GM21423 (cell line): ENCODE data around the gene VPS35L.

Experiments
- ATAC-seq: cut with Tn5 transposase; IDR thresholded peaks from one replicate; pipeline ENCODE4 v1.9.1; 2021; ENCODE audit warnings: mild to moderate bottlenecking, moderate library complexity; ENCODE audit not compliant: unreplicated experiment

Gene VPS35L

GRCh38 chr16:19555186-19555937, at the start of gene VPS35L:
Gene VPS35L, plus strand, starts transcription at chr16:19555703. Its CDS starts 27 bp downstream, at chr16:19555730.
- ATAC-seq: peak; percentile 95

- no peak for ATAC-seq
Measured at GRCh38 chr16:19506965-19507364, 48.5 kb upstream of the VPS35L start.

GRCh38 chr16:19507867-19508266, 47.6 kb upstream of the VPS35L start:
- no peak for ATAC-seq

GRCh38 chr16:19512297-19512696, 43.2 kb upstream of the VPS35L start:
- no peak for ATAC-seq

GRCh38 chr16:19513377-19514053, 42.0 kb upstream of the VPS35L start:
- ATAC-seq: no peak

- no peak for ATAC-seq
Measured at GRCh38 chr16:19515757-19516156, 39.7 kb upstream of the VPS35L start.

GRCh38 chr16:19517424-19518089, 37.9 kb upstream of the VPS35L start:
- no peak for ATAC-seq

- no peak for ATAC-seq
Measured at GRCh38 chr16:19518388-19518787, 37.1 kb upstream of the VPS35L start.

- no peak for ATAC-seq
Measured at GRCh38 chr16:19520861-19521331, 34.6 kb upstream of the VPS35L start.

GRCh38 chr16:19521471-19522396, 33.8 kb upstream of the VPS35L start, which contains the start of gene GDE1:
Gene GDE1, minus strand, starts transcription at chr16:19522098. Its CDS starts 134 bp downstream, at chr16:19521964.
- peak; percentile 78 for ATAC-seq

- ATAC-seq: no peak
Measured at GRCh38 chr16:19522397-19522732, 33.1 kb upstream of the VPS35L start.

- no peak for ATAC-seq
Measured at GRCh38 chr16:19522760-19523159, 32.7 kb upstream of the VPS35L start.

- no peak for ATAC-seq
Measured at GRCh38 chr16:19523184-19523558, 32.3 kb upstream of the VPS35L start.

- ATAC-seq: peak; percentile 79
Measured at GRCh38 chr16:19523559-19524355, 31.7 kb upstream of the VPS35L start, which contains the start of gene CCP110. Gene CCP110, plus strand, starts transcription at chr16:19523942. Its CDS starts 3,940 bp downstream, at chr16:19527882.

GRCh38 chr16:19524356-19524615, 31.2 kb upstream of the VPS35L start:
- no peak for ATAC-seq

- ATAC-seq: no peak
Measured at GRCh38 chr16:19524616-19525384, 30.7 kb upstream of the VPS35L start.

GRCh38 chr16:19525385-19525723, 30.1 kb upstream of the VPS35L start:
- ATAC-seq: no peak

GRCh38 chr16:19527161-19527560, 28.3 kb upstream of the VPS35L start:
- ATAC-seq: no peak

- no peak for ATAC-seq
Measured at GRCh38 chr16:19528666-19529065, 26.8 kb upstream of the VPS35L start.
